ENCODE data around the gene FNIP1. TPM values are rescaled to one million over a fixed set of nuclear protein-coding genes. Genes with fewer than 3 reads are reported as not detected.

Gene FNIP1
- total RNA-seq, 3 donors from 2014 or later, result 28.3 to 40.3 (median 33.2) TPM

GRCh38 chr5:131810510-131811249 lies 13.9 kb upstream of the FNIP1 start:
- TF ChIP-seq CTCF (IDR thresholded peaks at IDR 0.05), result no peak
- H3K4me1 ChIP-seq (ENCODE audit: low read depth), result no peaks in the 10 kb centered on the region
- no peaks in the 10 kb centered on the region for H3K9me3 ChIP-seq
- DNase-seq, result no peak
- intact Hi-C loops (cut with DNase I, micrococcal nuclease), result no loop called here
- H3K4me3 ChIP-seq, result no peak overlapping the region
- no peaks in the 10 kb centered on the region for H3K36me3 ChIP-seq (ENCODE audit: low read depth)
- ATAC-seq, result no peak

GRCh38 chr5:131795879-131796792 lies 681 bp downstream of the FNIP1 start:
- H3K4me1 ChIP-seq (ENCODE audit: low read depth), result peaks cover 3% of the 10 kb centered on the region
- intact Hi-C loops (cut with DNase I, micrococcal nuclease), result loop anchor here in 1 of 2 donors (5.0 kb wide), 1 partner anchor 159 kb away; the partner anchor contains the start of gene RAPGEF6
- peak; percentile 62 for ATAC-seq

GRCh38 chr5:131795228-131795627 lies 1.6 kb downstream of the FNIP1 start:
- no peak for DNase-seq
- intact Hi-C loops (cut with DNase I, micrococcal nuclease), result loop anchor here in 1 of 2 donors (5.0 kb wide), 1 partner anchor 158 kb away; the partner anchor contains the start of gene RAPGEF6
- no peak for ATAC-seq
- no peak for TF ChIP-seq CTCF (IDR thresholded peaks at IDR 0.05)
- Histone ChIP-seq H3K36me3 (ENCODE audit: low read depth) (no peaks in the 10 kb centered on the region), H3K9me3 (no peaks in the 10 kb centered on the region), H3K4me1 (ENCODE audit: low read depth) (peaks cover 3% of the 10 kb centered on the region), H3K4me3 (no peak overlapping the region)

More at GRCh38 chr5:131795879-131796792, 681 bp downstream of the FNIP1 start:
- DNase-seq, result peak; percentile 64 to 81 (median 81)
- peak overlapping the region; percentile 92 for H3K4me3 ChIP-seq
- H3K36me3 ChIP-seq (ENCODE audit: low read depth), result no peaks in the 10 kb centered on the region
- no peaks in the 10 kb centered on the region for H3K9me3 ChIP-seq
- TF ChIP-seq CTCF (IDR thresholded peaks at IDR 0.05), result no peak

GRCh38 chr5:131794586-131794985 lies 2.2 kb downstream of the FNIP1 start:
- no peak overlapping the region for H3K4me3 ChIP-seq
- H3K9me3 ChIP-seq, result no peaks in the 10 kb centered on the region
- no peaks in the 10 kb centered on the region for H3K36me3 ChIP-seq (ENCODE audit: low read depth)
- no peak for TF ChIP-seq CTCF (IDR thresholded peaks at IDR 0.05)
- peaks cover 3% of the 10 kb centered on the region for H3K4me1 ChIP-seq (ENCODE audit: low read depth)
- intact Hi-C loops (cut with DNase I, micrococcal nuclease), result no loop called here
- DNase-seq (no peak), ATAC-seq (no peak)

GRCh38 chr5:131792896-131793295 lies 3.9 kb downstream of the FNIP1 start:
- peaks cover 3% of the 10 kb centered on the region for H3K4me1 ChIP-seq (ENCODE audit: low read depth)
- no peak for ATAC-seq
- H3K9me3 ChIP-seq, result no peaks in the 10 kb centered on the region
- no peaks in the 10 kb centered on the region for H3K36me3 ChIP-seq (ENCODE audit: low read depth)
- intact Hi-C loops (cut with DNase I, micrococcal nuclease), result no loop called here
- DNase-seq, result no peak
- no peak overlapping the region for H3K4me3 ChIP-seq
- no peak for TF ChIP-seq CTCF (IDR thresholded peaks at IDR 0.05)

All from mucosa of descending colon (tissue), 3 donors.